H1 (cell line): ENCODE data around the gene ZBTB9. TPM values are rescaled to one million over a fixed set of nuclear protein-coding genes. Genes with fewer than 3 reads are reported as not detected.
A peak's percentile ranks its signal among the peaks of the same experiment; 100 is the strongest.

Experiments
- CTCF ChIA-PET: fragments of 300-600 bp; sonication (Branson Sonifier 250); formaldehyde crosslinking; loops from one replicate; lab custom pipeline; 2021; ENCODE audit not compliant: partially characterized antibody; lab: Charles Lee
- POLR2A ChIA-PET: fragments of 300-600 bp; sonication (Branson Sonifier 250); formaldehyde crosslinking; loops from one replicate; lab custom pipeline; 2021; ENCODE audit warnings: inconsistent platforms; ENCODE audit not compliant: partially characterized antibody; lab: Charles Lee
- DNase-seq, 2 experiments: peaks; one replicate each; pipeline versions ENCODE4 v3.0.0 to v3.0.0-alpha.2; 2010 to 2022; ENCODE audit warnings: low spot score in 2 of 2, low read depth in 1 of 2, mixed read lengths in 1 of 2
- FAIRE-seq: peaks from 2 replicates; lab custom pipeline; 2011; peaks lifted over from hg19 to GRCh38; lab: Jason Lieb, UNC
- H2AFZ ChIP-seq: 2 replicates; pipeline ENCODE4 v1.8.1; 2012; ENCODE audit warnings: low read length, inconsistent platforms
- H2AK5ac ChIP-seq: 2 replicates; pipeline ENCODE4 v1.6.1; 2013; ENCODE audit warnings: low read depth, low read length
- H2BK120ac ChIP-seq: replicated peaks from 2 replicates; pipeline ENCODE3; 2013; ENCODE audit warnings: low read depth, low read length, inconsistent platforms
- H2BK12ac ChIP-seq: 2 replicates; pipeline ENCODE4 v1.6.1; 2013; ENCODE audit warnings: low read depth, low read length
- H2BK15ac ChIP-seq: 2 replicates; pipeline ENCODE4 v1.6.1; 2013; ENCODE audit warnings: low read length
- H2BK20ac ChIP-seq: 2 replicates; pipeline ENCODE4 v1.6.1; 2013; ENCODE audit warnings: low read length
- H2BK5ac ChIP-seq: 2 replicates; pipeline ENCODE4 v1.6.1; 2013; ENCODE audit warnings: low read depth, low read length
- H3K14ac ChIP-seq: 2 replicates; pipeline ENCODE4 v1.6.1; 2013; ENCODE audit warnings: inconsistent platforms; ENCODE audit not compliant: insufficient read length
- H3K18ac ChIP-seq: 2 replicates; pipeline ENCODE4 v1.6.1; 2013; ENCODE audit warnings: low read length; ENCODE audit errors: extremely low read depth
- H3K23ac ChIP-seq: 2 replicates; pipeline ENCODE4 v1.6.1; 2013; ENCODE audit warnings: inconsistent platforms; ENCODE audit not compliant: insufficient read length
- H3K23me2 ChIP-seq: 2 replicates; pipeline ENCODE4 v1.6.1; 2013; ENCODE audit warnings: low read depth, low read length
- H3K27ac ChIP-seq: 2 replicates; pipeline ENCODE4 v1.6.1; 2011; ENCODE audit warnings: low read depth, low read length, inconsistent platforms
- H3K27me3 ChIP-seq, 4 experiments: replicated peaks in 1 of 4; 1 replicate in 1 of 4; 2 replicates in 3 of 4; pipeline versions ENCODE4 v1.6.1 to v1.8.1; 2011 to 2013; ENCODE audit warnings: low read length in 3 of 4, mild to moderate bottlenecking in 3 of 4, inconsistent platforms in 2 of 4, mixed read lengths in 2 of 4, moderate library complexity in 1 of 4; ENCODE audit not compliant: control insufficient read depth in 3 of 4, insufficient read depth in 3 of 4; ENCODE audit errors: extremely low read depth in 1 of 4
- H3K36me3 ChIP-seq, 4 experiments: 2 replicates each; pipeline versions ENCODE4 v1.6.1 to v1.8.1; 2011 to 2013; ENCODE audit warnings: mild to moderate bottlenecking in 4 of 4, low read length in 3 of 4, moderate library complexity in 2 of 4, control low read depth in 1 of 4, inconsistent platforms in 1 of 4; ENCODE audit not compliant: insufficient read depth in 4 of 4, control insufficient read depth in 2 of 4
- H3K4ac ChIP-seq: replicated peaks from 2 replicates; pipeline ENCODE3; 2013; ENCODE audit warnings: low read length, low read depth, mixed read lengths, inconsistent platforms; ENCODE audit not compliant: insufficient read length
- H3K4me1 ChIP-seq, 4 experiments: replicated peaks in 1 of 4; 1 replicate in 1 of 4; 2 replicates in 3 of 4; pipeline versions ENCODE4 v1.6.1 to v1.8.1; 2011 to 2013; ENCODE audit warnings: low read length in 3 of 4, inconsistent platforms in 2 of 4, mixed read lengths in 1 of 4; ENCODE audit not compliant: insufficient read depth in 4 of 4, control insufficient read depth in 3 of 4
- H3K4me2 ChIP-seq, 2 experiments: 2 replicates each; pipeline versions ENCODE4 v1.6.1 to v1.8.1; 2011 to 2013; ENCODE audit warnings: low read depth in 2 of 2, low read length in 2 of 2, control low read depth in 1 of 2, inconsistent platforms in 1 of 2, mild to moderate bottlenecking in 1 of 2; ENCODE audit not compliant: insufficient read depth in 1 of 2
- H3K4me3 ChIP-seq, 4 experiments: fragments of 200-600, 300-600 bp in 1 of 4; sonication (generic), shearing (Covaris generic), sonication (Bioruptor Twin) in 1 of 4; 2 replicates each; pipeline versions ENCODE4 v1.5.1 to v1.8.1; 2011 to 2016; ENCODE audit warnings: low read length in 4 of 4, low read depth in 3 of 4, control low read depth in 2 of 4, inconsistent platforms in 2 of 4, mild to moderate bottlenecking in 2 of 4, mixed read lengths in 1 of 4, moderate library complexity in 1 of 4; ENCODE audit not compliant: insufficient read depth in 2 of 4; ENCODE audit errors: extremely low read depth in 1 of 4
- H3K56ac ChIP-seq: replicated peaks from 2 replicates; pipeline ENCODE3; 2013; ENCODE audit warnings: low read depth, mild to moderate bottlenecking, mixed read lengths, low read length, inconsistent platforms; ENCODE audit not compliant: insufficient read length
- H3K79me1 ChIP-seq: 2 replicates; pipeline ENCODE4 v1.6.1; 2013; ENCODE audit warnings: low read depth, low read length, control low read depth
- H3K79me2 ChIP-seq, 2 experiments: 2 replicates each; pipeline versions ENCODE4 v1.6.1 to v1.8.1; 2012 to 2013; ENCODE audit warnings: low read length in 2 of 2, mild to moderate bottlenecking in 2 of 2, inconsistent platforms in 1 of 2; ENCODE audit not compliant: insufficient read depth in 2 of 2, control insufficient read depth in 1 of 2
- H3K9ac ChIP-seq, 4 experiments: replicated peaks in 1 of 4; 1 replicate in 1 of 4; 2 replicates in 3 of 4; pipeline versions ENCODE4 v1.6.1 to v1.8.1; 2011 to 2013; ENCODE audit warnings: low read depth in 3 of 4, low read length in 3 of 4, control low read depth in 2 of 4, mild to moderate bottlenecking in 2 of 4, moderate library complexity in 2 of 4, inconsistent platforms in 1 of 4; ENCODE audit errors: extremely low read depth in 1 of 4
- H3K9me3 ChIP-seq, 2 experiments: 2 replicates each; pipeline versions ENCODE4 v1.6.1 to v1.8.1; 2012 to 2013; ENCODE audit warnings: mild to moderate bottlenecking in 2 of 2, moderate library complexity in 2 of 2, control low read depth in 1 of 2, inconsistent platforms in 1 of 2, low read depth in 1 of 2, low read length in 1 of 2, mixed read lengths in 1 of 2; ENCODE audit not compliant: insufficient read depth in 2 of 2
- H4K20me1 ChIP-seq, 2 experiments: replicated peaks in 1 of 2; 2 replicates each; pipeline versions ENCODE3 to v1.8.1; 2011 to 2013; ENCODE audit warnings: inconsistent platforms in 2 of 2, low read length in 2 of 2, mild to moderate bottlenecking in 1 of 2; ENCODE audit not compliant: insufficient read depth in 2 of 2, control insufficient read depth in 1 of 2
- H4K5ac ChIP-seq: 2 replicates; pipeline ENCODE4 v1.6.1; 2013; ENCODE audit warnings: low read length, low read depth, mixed read lengths, inconsistent platforms; ENCODE audit not compliant: insufficient read length
- H4K8ac ChIP-seq: 2 replicates; pipeline ENCODE4 v1.8.0; 2013; ENCODE audit warnings: mild to moderate bottlenecking, moderate library complexity, low read length, inconsistent platforms; ENCODE audit not compliant: insufficient read depth; ENCODE audit errors: extremely low read depth
- H4K91ac ChIP-seq: replicated peaks from 2 replicates; pipeline ENCODE3; 2013; ENCODE audit warnings: low read length, mixed read lengths, inconsistent platforms; ENCODE audit not compliant: insufficient read length
- CBX5 ChIP-seq: fragments of 300-800, 300-1000 bp; sonication (generic); IDR thresholded peaks from 2 replicates; pipeline ENCODE4 v1.7.1; 2016; ENCODE audit warnings: antibody characterized with exemption, low read length, low read depth
- CBX8 ChIP-seq: fragments of 300-800, 300-1000 bp; sonication (generic); IDR thresholded peaks from 2 replicates; pipeline ENCODE4 v1.7.1; 2016; ENCODE audit warnings: low read depth, low read length, borderline replicate concordance
- CEBPB ChIP-seq: IDR thresholded peaks from 2 replicates; pipeline ENCODE4 v1.6.1; 2012; ENCODE audit warnings: low read depth, low read length
- CTCF ChIP-seq, 3 experiments: IDR thresholded peaks; 1 replicate in 2 of 3; 2 replicates in 1 of 3; pipeline versions ENCODE4 v1.5.1 to v1.6.1; 2011; ENCODE audit warnings: low read length in 3 of 3, mild to moderate bottlenecking in 3 of 3, inconsistent platforms in 2 of 3, low read depth in 1 of 3, moderate library complexity in 1 of 3; ENCODE audit not compliant: insufficient read depth in 1 of 3; ENCODE audit errors: control extremely low read depth in 1 of 3
- EZH2 ChIP-seq: fragments of 200-600 bp; sonication (generic); IDR thresholded peaks from 2 replicates; pipeline ENCODE4 v1.7.1; 2012; ENCODE audit warnings: low read depth, mild to moderate bottlenecking, moderate library complexity, low read length, inconsistent platforms; ENCODE audit not compliant: severe bottlenecking
- HDAC2 ChIP-seq, 2 experiments: fragments of 300-600 bp in 1 of 2; sonication (generic) in 1 of 2; IDR thresholded peaks; 2 replicates each; pipeline ENCODE4 v1.6.1; 2011 to 2012; ENCODE audit warnings: low read depth in 2 of 2, low read length in 2 of 2, mild to moderate bottlenecking in 2 of 2, moderate library complexity in 2 of 2, borderline replicate concordance in 1 of 2, inconsistent platforms in 1 of 2
- HDAC6 ChIP-seq: IDR thresholded peaks from one replicate; pipeline ENCODE4 v1.7.1; 2012; ENCODE audit warnings: low read depth, mild to moderate bottlenecking, inconsistent platforms, low read length, moderate library complexity
- JUN ChIP-seq: IDR thresholded peaks from 2 replicates; pipeline ENCODE4 v1.6.1; 2011; ENCODE audit warnings: low read depth, mild to moderate bottlenecking, improper control_type of control experiment, low read length
- SIX5 ChIP-seq: IDR thresholded peaks from 2 replicates; pipeline ENCODE4 v1.6.1; 2011; ENCODE audit warnings: mild to moderate bottlenecking, low read depth, low read length
- TBP ChIP-seq: IDR thresholded peaks from 2 replicates; pipeline ENCODE4 v1.6.1; 2011; ENCODE audit warnings: low read depth, low read length, improper control_type of control experiment
- TCF12 ChIP-seq: IDR thresholded peaks from 2 replicates; pipeline ENCODE4 v1.6.1; 2011; ENCODE audit warnings: low read depth, mild to moderate bottlenecking, low read length
- WGBS, 2 experiments: shearing (Covaris generic) in 1 of 2; methylation state at CpG; one replicate each; pipeline versions ENCODE4 v1.1.6 to v1.1.7; 2013 to 2015; ENCODE audit warnings: low lambda C conversion rate in 2 of 2, mixed read lengths in 2 of 2, inconsistent platforms in 1 of 2, low coverage in 1 of 2, missing lambda C conversion rate in 1 of 2; ENCODE audit not compliant: insufficient replicate concordance in 2 of 2, insufficient coverage in 1 of 2, insufficient read length in 1 of 2; ENCODE audit errors: extremely low coverage in 1 of 2, missing lambda C conversion rate in 1 of 2; 5-methylcytosine and 5-hydroxymethylcytosine counted together
- polyA plus RNA-seq, 7 experiments: library from polyadenylated mRNA; depleted of rRNA in 3 of 7; stranded (reverse) in 5 of 7; unstranded in 2 of 7; fragments of >200 nt in 5 of 7; fragments of 200-250 nt in 2 of 7; gene quantifications; 1 replicate in 5 of 7; 2 replicates in 1 of 7; 4 replicates in 1 of 7; pipeline versions ENCODE4 v1.2.1 to v1.2.3, GENCODE V29; 2011 to 2013; ENCODE audit warnings: missing spikeins in 2 of 7, mixed read lengths in 2 of 7
- total RNA-seq: library from RNA; stranded (reverse); fragmentation: NEBNext Ultra II Directional; extraction: Animal tissue kit (Norgen Biotek cat#: 25700); gene quantifications from 2 replicates; pipeline ENCODE4 v1.2.1, GENCODE V29; 2021

The ZBTB9 gene
- total and polyA plus RNA-seq, 2 of the 8 experiments (the other 6 are each of a cell fraction or from before 2014, with no cell fraction given), result 16.9 to 20.2 TPM

GRCh38 chr6:33455051-33455450 is 675 bp downstream of the ZBTB9 start:
- Histone ChIP-seq H2BK20ac (no peak overlapping the region), H2AK5ac (no peak overlapping the region), H3K79me2 (peaks cover 0 to 13% of the 10 kb centered on the region in 2 experiments; a peak in 2 of 4 replicates), H3K36me3 (peaks cover 11 to 32% (median 16%) of the 10 kb centered on the region in 4 experiments; a peak in 7 of 8 replicates), H3K23ac (no peak overlapping the region), H2BK5ac (peak overlapping the region; percentile 44; the same call in 1 of the 2 replicates), H3K23me2 (peaks cover 9% of the 10 kb centered on the region), H3K4me2 (peak overlapping the region; percentile 69 to 81), H2BK15ac (no peak overlapping the region), H2BK120ac (no peak overlapping the region), H3K27ac (no peak overlapping the region), H3K79me1 (peaks cover 5% of the 10 kb centered on the region; the same call in 1 of the 2 replicates), H2BK12ac (no peak overlapping the region), H2AFZ (no peak overlapping the region), H3K14ac (no peak overlapping the region), H3K9me3 (no peaks in the 10 kb centered on the region), H4K91ac (peak overlapping the region; percentile 35), H3K4me1 (peaks cover 0 to 5% (median 4%) of the 10 kb centered on the region in 4 experiments; a peak in 6 of 7 replicates), H3K56ac (no peak overlapping the region), H3K4ac (no peak overlapping the region), H3K27me3 (no peaks in the 10 kb centered on the region), H3K18ac (no peak overlapping the region), H4K8ac (no peak overlapping the region), H4K20me1 (no peaks in the 10 kb centered on the region), H3K9ac (peak overlapping the region; percentile 2 to 75 (median 69)), H3K4me3 (peak overlapping the region; percentile 52 to 93 (median 88)), H4K5ac (no peak overlapping the region)
- ChIA-PET CTCF (interaction anchor here (1.2 to 1.6 kb wide), 4 partner anchors 10 to 125 kb away, joined by 3 to 7 read pairs (median 3); partner anchors contain the start of gene BAK1), POLR2A (interaction anchor here (0.7 to 17.2 kb wide), 18 partner anchors 9 to 178 kb away, joined by 3 to 381 read pairs (median 8); partner anchors contain the start of genes B3GALT4, BAK1, CUTA and KIFC1)
- TF ChIP-seq TCF12 (no peak), CBX8 (no peak), CBX5 (no peak), TBP (no peak), JUN (no peak), CEBPB (no peak), HDAC6 (no peak), EZH2 (no peak), CTCF (IDR thresholded peaks at IDR 0.05; ENCODE audit: control extremely low read depth in 1 of 3, insufficient read depth in 1 of 3, low read depth in 1 of 3, low read length in 3 of 3) (no peak; a peak in 1 of 4 replicates), SIX5 (no peak), HDAC2 (IDR thresholded peaks at IDR 0.05; ENCODE audit: borderline replicate concordance in 1 of 2, low read depth in 2 of 2, low read length in 2 of 2) (no peak)
- DNase-seq (no peak), FAIRE-seq (no peak)
- 70% methylated on average over 16 of the region's 16 CpGs; no CpG with 5 or more reads in 1 of the 2 experiments for WGBS, 2 experiments
